Mucosa of rectum (tissue), 2 donors: ENCODE measurements around the gene HEXIM2.

Experiments
- H3K27ac ChIP-seq, 2 donors: one replicate each; pipeline ENCODE4 v1.7.0; 2013; ENCODE audit warnings: inconsistent platforms in 2 of 2, low read depth in 2 of 2, low read length in 2 of 2
- H3K27me3 ChIP-seq, 2 donors: one replicate each; pipeline ENCODE4 v1.7.0; 2013; ENCODE audit warnings: low read length in 2 of 2; ENCODE audit not compliant: control insufficient read depth in 2 of 2, insufficient read depth in 2 of 2
- H3K36me3 ChIP-seq, 2 donors: one replicate each; pipeline ENCODE4 v1.7.0; 2013; ENCODE audit warnings: low read length in 2 of 2; ENCODE audit not compliant: control insufficient read depth in 2 of 2, insufficient read depth in 2 of 2
- H3K4me1 ChIP-seq, 2 donors: one replicate each; pipeline ENCODE4 v1.7.0; 2013; ENCODE audit warnings: low read length in 2 of 2, mild to moderate bottlenecking in 1 of 2; ENCODE audit not compliant: control insufficient read depth in 2 of 2, insufficient read depth in 2 of 2
- H3K4me3 ChIP-seq, 2 donors: one replicate each; pipeline ENCODE4 v1.7.0; 2013; ENCODE audit warnings: low read length in 2 of 2
- H3K9ac ChIP-seq, 2 donors: one replicate each; pipeline ENCODE4 v1.7.0; 2013; ENCODE audit warnings: low read length in 2 of 2, low read depth in 1 of 2, mild to moderate bottlenecking in 1 of 2
- H3K9me3 ChIP-seq, 2 donors: one replicate each; pipeline ENCODE4 v1.7.0; 2013; ENCODE audit warnings: low read length in 2 of 2; ENCODE audit not compliant: control insufficient read depth in 2 of 2
- donor health status: healthy.
- donor health status: Normal muscosa, but diverticular disease.

Gene HEXIM2

GRCh38 chr17:45168991-45169752 lies 7.5 kb downstream of the HEXIM2 start:
- H3K9me3 ChIP-seq: no peaks in the 10 kb centered on the region
- no peak overlapping the region for H3K4me3 ChIP-seq
- no peaks in the 10 kb centered on the region for H3K36me3 ChIP-seq
- H3K27me3 ChIP-seq: no peaks in the 10 kb centered on the region
- no peak overlapping the region for H3K9ac ChIP-seq
- no peak overlapping the region for H3K27ac ChIP-seq
- peaks cover 23 to 25% of the 10 kb centered on the region in 2 donors for H3K4me1 ChIP-seq

DNA sequence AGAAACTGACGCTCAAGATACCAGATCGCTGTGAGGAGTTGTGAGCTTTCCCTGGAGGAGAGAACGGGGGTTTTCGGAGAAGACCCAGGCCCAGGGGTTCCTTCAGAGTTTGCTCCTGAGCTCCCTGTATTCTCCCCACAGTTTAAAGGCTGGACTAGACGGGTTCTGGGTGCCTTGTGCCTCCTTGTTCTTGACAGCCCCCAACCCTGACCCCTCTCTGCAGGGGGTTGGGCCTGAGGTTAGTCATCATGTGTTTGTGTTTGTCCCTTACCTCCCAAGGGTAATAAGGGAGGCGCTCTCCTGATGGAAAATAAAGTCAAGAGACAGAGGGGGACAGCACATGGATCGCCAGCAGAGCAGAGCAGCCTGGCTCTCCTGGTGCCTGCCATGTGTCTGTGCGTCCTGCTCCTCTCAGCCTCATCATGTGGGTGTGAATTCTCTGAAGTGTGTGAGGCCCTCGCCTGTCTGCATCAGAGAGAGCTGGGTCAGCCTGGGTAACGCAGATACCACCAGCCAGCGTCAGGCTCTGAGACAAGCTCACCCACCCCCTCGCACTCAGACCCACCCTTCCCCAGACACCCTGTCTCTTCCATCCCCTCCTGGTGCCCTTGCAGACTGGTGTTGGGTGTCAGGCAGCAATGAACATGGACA lies 8.7 kb downstream of the HEXIM2 start:
- Histone ChIP-seq H3K36me3 (no peaks in the 10 kb centered on the region), H3K4me3 (no peak overlapping the region), H3K9me3 (no peaks in the 10 kb centered on the region), H3K27ac (peak overlapping the region; percentile 87), H3K27me3 (no peaks in the 10 kb centered on the region), H3K9ac (no peak overlapping the region), H3K4me1 (peaks cover 23 to 25% of the 10 kb centered on the region in 2 donors)

- H3K9ac ChIP-seq: peak overlapping the region; percentile 60 to 64
- H3K36me3 ChIP-seq: no peaks in the 10 kb centered on the region
- H3K9me3 ChIP-seq: no peaks in the 10 kb centered on the region
- peak overlapping the region; percentile 87 for H3K27ac ChIP-seq
- H3K4me1 ChIP-seq: peaks cover 23 to 26% of the 10 kb centered on the region in 2 donors
- peak overlapping the region; percentile 53 to 66 for H3K4me3 ChIP-seq
- no peaks in the 10 kb centered on the region for H3K27me3 ChIP-seq
Measured at GRCh38 chr17:45170931-45171337, 9.3 kb downstream of the HEXIM2 start.

GRCh38 chr17:45171338-45172231 lies 9.9 kb downstream of the HEXIM2 start:
- Histone ChIP-seq H3K27ac (peak overlapping the region; percentile 87), H3K36me3 (no peaks in the 10 kb centered on the region), H3K4me3 (peak overlapping the region; percentile 53 to 66), H3K4me1 (peaks cover 26 to 30% of the 10 kb centered on the region in 2 donors), H3K27me3 (no peaks in the 10 kb centered on the region), H3K9me3 (no peaks in the 10 kb centered on the region), H3K9ac (peak overlapping the region; percentile 60 to 64)

DNA sequence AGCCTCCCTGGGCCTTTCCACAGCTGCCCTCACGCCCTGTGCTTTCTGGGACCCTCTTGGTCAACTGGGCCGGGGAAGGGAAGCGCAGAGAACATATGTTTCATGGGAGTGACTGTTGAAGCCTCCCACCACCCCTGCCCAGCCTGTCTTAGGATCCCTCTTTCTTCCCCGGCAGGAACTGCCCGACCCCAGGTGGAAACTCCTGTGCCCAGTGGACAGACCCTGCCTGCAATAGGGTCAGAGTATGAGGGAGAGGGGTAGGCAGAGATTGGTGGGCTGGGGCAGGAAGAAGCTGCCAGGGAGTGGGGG lies 10.5 kb downstream of the HEXIM2 start:
- Histone ChIP-seq H3K36me3 (no peaks in the 10 kb centered on the region), H3K9ac (peak overlapping the region; percentile 26 to 64), H3K27ac (peak overlapping the region; percentile 87), H3K9me3 (no peaks in the 10 kb centered on the region), H3K4me1 (peaks cover 26 to 30% of the 10 kb centered on the region in 2 donors), H3K4me3 (peak overlapping the region; percentile 53 to 66), H3K27me3 (no peaks in the 10 kb centered on the region)

DNA sequence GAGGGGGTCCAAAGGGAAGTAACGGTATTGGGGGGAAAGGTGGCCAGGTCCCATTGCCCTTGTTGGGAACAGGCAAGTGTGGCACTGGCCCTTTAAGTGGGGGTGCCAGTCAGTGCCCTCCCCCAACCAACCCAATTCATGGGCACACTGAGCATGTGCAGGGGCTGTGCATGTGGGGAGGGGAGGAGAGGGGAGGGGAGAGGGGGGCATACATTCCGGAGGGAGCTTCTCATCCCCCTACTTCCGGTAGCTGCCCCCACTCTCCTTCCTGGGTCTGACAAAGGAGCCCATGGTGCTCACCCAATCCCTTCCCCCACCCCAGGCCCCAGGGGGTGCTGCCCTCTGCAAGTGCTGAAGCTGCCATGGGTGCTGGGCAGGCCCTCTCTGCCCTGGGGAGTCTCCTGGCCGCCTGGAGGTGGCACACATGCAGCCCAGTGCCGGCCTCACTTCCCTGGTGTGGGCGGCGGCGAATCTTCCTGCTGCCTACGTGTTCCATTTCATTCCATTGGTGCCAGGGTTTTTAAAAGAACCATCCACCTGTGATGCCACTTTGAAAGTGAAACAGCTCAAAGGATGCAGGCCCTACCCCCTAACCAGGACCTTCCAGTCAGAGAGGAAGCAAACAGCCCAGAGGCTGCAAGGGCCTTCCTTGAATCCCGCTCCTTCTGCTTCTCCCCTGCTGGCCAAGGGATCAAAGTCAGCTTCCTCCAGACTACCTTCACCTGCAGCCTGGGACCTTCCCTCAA lies 11.0 kb downstream of the HEXIM2 start:
- Histone ChIP-seq H3K9ac (peak overlapping the region; percentile 52 to 64), H3K4me1 (peaks cover 26 to 30% of the 10 kb centered on the region in 2 donors), H3K9me3 (no peaks in the 10 kb centered on the region), H3K27ac (peak overlapping the region; percentile 87), H3K27me3 (no peaks in the 10 kb centered on the region), H3K4me3 (peak overlapping the region; percentile 53 to 66), H3K36me3 (no peaks in the 10 kb centered on the region)

- Histone ChIP-seq H3K9me3 (no peaks in the 10 kb centered on the region), H3K36me3 (no peaks in the 10 kb centered on the region), H3K9ac (no peak overlapping the region), H3K27ac (peak overlapping the region in 1 of 2 donors; percentile 1), H3K4me1 (peaks cover 26 to 30% of the 10 kb centered on the region in 2 donors), H3K27me3 (no peaks in the 10 kb centered on the region), H3K4me3 (no peak overlapping the region)
Measured at GRCh38 chr17:45175759-45176115, 14.1 kb downstream of the HEXIM2 start.

- no peaks in the 10 kb centered on the region for H3K9me3 ChIP-seq
- H3K36me3 ChIP-seq: no peaks in the 10 kb centered on the region
- H3K4me1 ChIP-seq: peaks cover 8 to 15% of the 10 kb centered on the region in 2 donors
- no peaks in the 10 kb centered on the region for H3K27me3 ChIP-seq
- H3K4me3 ChIP-seq: no peak overlapping the region
- no peak overlapping the region for H3K27ac ChIP-seq
- H3K9ac ChIP-seq: no peak overlapping the region
Measured at GRCh38 chr17:45177563-45177962, 15.9 kb downstream of the HEXIM2 start.

- H3K27ac ChIP-seq: no peak overlapping the region
- H3K36me3 ChIP-seq: no peaks in the 10 kb centered on the region
- H3K9me3 ChIP-seq: no peaks in the 10 kb centered on the region
- H3K4me1 ChIP-seq: no peaks in the 10 kb centered on the region
- no peaks in the 10 kb centered on the region for H3K27me3 ChIP-seq
- no peak overlapping the region for H3K4me3 ChIP-seq
- no peak overlapping the region for H3K9ac ChIP-seq
Measured at GRCh38 chr17:45184144-45184543, 22.5 kb downstream of the HEXIM2 start.
